SK-N-SH (cell line): ENCODE data around the gene USP34.

Experiments
- EP300 ChIP-seq, 2 experiments: IDR thresholded peaks; 2 replicates each; pipeline versions ENCODE4 v1.4.0 to v1.6.1; 2012; ENCODE audit warnings: borderline replicate concordance in 1 of 2, low read depth in 1 of 2, low read length in 1 of 2
- EZH2phosphoT487 ChIP-seq: fragments of 200-600 bp; sonication (generic); IDR thresholded peaks from 2 replicates; pipeline ENCODE4 v1.6.1; 2017; ENCODE audit warnings: low read depth, mixed run types, mild to moderate bottlenecking, antibody characterized with exemption, moderate library complexity, borderline replicate concordance
- MEF2A ChIP-seq: IDR thresholded peaks from 2 replicates; pipeline ENCODE4 v1.4.0; 2012; ENCODE audit warnings: low read depth, borderline replicate concordance
- NRF1 ChIP-seq: IDR thresholded peaks from 2 replicates; pipeline ENCODE4 v1.6.1; 2012; ENCODE audit warnings: low read depth, mild to moderate bottlenecking, low read length
- POLR2AphosphoS5 ChIP-seq: IDR thresholded peaks from 2 replicates; pipeline ENCODE4 v1.6.1; 2012; ENCODE audit warnings: low read depth, low read length
- RAD21 ChIP-seq: IDR thresholded peaks from 2 replicates; pipeline ENCODE4 v1.6.1; 2012; ENCODE audit warnings: mild to moderate bottlenecking, low read length
- RXRA ChIP-seq: IDR thresholded peaks from 2 replicates; pipeline ENCODE4 v1.4.0; 2012; ENCODE audit warnings: low read depth, mild to moderate bottlenecking, borderline replicate concordance
- SIN3A ChIP-seq: IDR thresholded peaks from 2 replicates; pipeline ENCODE4 v1.6.1; 2012; ENCODE audit warnings: low read depth, mild to moderate bottlenecking, low read length, moderate library complexity, borderline replicate concordance
- SMC3 ChIP-seq: IDR thresholded peaks from 2 replicates; pipeline ENCODE4 v1.6.1; 2012; ENCODE audit warnings: low read depth, low read length, improper control_type of control experiment
- TAF1 ChIP-seq: IDR thresholded peaks from 2 replicates; pipeline ENCODE4 v1.6.1; 2012; ENCODE audit warnings: low read depth, mild to moderate bottlenecking, low read length, moderate library complexity, borderline replicate concordance
- TF ChIP-seq, protein P1 (sequence below): fragments of 200-600 bp; sonication (generic); IDR thresholded peaks from 2 replicates; pipeline ENCODE4 v1.6.1; 2017; ENCODE audit warnings: antibody characterized with exemption, mild to moderate bottlenecking, moderate library complexity
- TF ChIP-seq, protein P2 (sequence below): fragments of 150-350 bp; IDR thresholded peaks from 2 replicates; pipeline ENCODE4 v1.6.1; 2017; ENCODE audit warnings: antibody characterized with exemption, low read length, low read depth, borderline replicate concordance
- TF ChIP-seq, protein P3 (sequence below): IDR thresholded peaks from 2 replicates; pipeline ENCODE4 v1.6.1; 2012; ENCODE audit warnings: mild to moderate bottlenecking, low read depth, low read length, moderate library complexity

DNA sequence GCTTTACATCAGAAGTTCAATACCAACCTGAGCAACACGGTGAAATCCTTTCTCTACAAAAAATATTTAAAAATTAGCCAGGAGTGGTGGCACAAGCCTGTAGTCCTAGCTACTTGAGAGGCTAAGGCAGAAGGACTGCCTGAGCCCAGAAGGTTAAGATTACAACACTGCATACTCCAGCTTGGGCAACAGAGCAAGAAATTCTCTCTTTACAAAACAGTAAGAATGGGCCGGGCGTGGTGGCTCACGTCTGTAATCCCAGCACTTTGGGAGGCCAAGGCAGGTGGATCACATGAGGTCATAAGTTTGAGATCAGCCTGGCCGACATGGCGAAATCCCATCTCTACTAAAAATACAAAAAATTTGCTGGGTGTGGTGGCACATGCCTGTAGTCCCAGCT is 113.2 kb downstream of the USP34 start:
- TF ChIP-seq, protein P1, sequence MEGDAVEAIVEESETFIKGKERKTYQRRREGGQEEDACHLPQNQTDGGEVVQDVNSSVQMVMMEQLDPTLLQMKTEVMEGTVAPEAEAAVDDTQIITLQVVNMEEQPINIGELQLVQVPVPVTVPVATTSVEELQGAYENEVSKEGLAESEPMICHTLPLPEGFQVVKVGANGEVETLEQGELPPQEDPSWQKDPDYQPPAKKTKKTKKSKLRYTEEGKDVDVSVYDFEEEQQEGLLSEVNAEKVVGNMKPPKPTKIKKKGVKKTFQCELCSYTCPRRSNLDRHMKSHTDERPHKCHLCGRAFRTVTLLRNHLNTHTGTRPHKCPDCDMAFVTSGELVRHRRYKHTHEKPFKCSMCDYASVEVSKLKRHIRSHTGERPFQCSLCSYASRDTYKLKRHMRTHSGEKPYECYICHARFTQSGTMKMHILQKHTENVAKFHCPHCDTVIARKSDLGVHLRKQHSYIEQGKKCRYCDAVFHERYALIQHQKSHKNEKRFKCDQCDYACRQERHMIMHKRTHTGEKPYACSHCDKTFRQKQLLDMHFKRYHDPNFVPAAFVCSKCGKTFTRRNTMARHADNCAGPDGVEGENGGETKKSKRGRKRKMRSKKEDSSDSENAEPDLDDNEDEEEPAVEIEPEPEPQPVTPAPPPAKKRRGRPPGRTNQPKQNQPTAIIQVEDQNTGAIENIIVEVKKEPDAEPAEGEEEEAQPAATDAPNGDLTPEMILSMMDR: no peak
- TF ChIP-seq TAF1 (no peak), SMC3 (no peak), RAD21 (no peak), EZH2phosphoT487 (no peak), NRF1 (no peak), POLR2AphosphoS5 (no peak), RXRA (no peak), SIN3A (no peak), MEF2A (no peak), EP300 (IDR thresholded peaks at IDR 0.05; ENCODE audit: borderline replicate concordance in 1 of 2, low read depth in 1 of 2, low read length in 1 of 2) (no peak)
- TF ChIP-seq, protein P2, sequence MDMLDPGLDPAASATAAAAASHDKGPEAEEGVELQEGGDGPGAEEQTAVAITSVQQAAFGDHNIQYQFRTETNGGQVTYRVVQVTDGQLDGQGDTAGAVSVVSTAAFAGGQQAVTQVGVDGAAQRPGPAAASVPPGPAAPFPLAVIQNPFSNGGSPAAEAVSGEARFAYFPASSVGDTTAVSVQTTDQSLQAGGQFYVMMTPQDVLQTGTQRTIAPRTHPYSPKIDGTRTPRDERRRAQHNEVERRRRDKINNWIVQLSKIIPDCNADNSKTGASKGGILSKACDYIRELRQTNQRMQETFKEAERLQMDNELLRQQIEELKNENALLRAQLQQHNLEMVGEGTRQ: no peak
- TF ChIP-seq, protein P3, sequence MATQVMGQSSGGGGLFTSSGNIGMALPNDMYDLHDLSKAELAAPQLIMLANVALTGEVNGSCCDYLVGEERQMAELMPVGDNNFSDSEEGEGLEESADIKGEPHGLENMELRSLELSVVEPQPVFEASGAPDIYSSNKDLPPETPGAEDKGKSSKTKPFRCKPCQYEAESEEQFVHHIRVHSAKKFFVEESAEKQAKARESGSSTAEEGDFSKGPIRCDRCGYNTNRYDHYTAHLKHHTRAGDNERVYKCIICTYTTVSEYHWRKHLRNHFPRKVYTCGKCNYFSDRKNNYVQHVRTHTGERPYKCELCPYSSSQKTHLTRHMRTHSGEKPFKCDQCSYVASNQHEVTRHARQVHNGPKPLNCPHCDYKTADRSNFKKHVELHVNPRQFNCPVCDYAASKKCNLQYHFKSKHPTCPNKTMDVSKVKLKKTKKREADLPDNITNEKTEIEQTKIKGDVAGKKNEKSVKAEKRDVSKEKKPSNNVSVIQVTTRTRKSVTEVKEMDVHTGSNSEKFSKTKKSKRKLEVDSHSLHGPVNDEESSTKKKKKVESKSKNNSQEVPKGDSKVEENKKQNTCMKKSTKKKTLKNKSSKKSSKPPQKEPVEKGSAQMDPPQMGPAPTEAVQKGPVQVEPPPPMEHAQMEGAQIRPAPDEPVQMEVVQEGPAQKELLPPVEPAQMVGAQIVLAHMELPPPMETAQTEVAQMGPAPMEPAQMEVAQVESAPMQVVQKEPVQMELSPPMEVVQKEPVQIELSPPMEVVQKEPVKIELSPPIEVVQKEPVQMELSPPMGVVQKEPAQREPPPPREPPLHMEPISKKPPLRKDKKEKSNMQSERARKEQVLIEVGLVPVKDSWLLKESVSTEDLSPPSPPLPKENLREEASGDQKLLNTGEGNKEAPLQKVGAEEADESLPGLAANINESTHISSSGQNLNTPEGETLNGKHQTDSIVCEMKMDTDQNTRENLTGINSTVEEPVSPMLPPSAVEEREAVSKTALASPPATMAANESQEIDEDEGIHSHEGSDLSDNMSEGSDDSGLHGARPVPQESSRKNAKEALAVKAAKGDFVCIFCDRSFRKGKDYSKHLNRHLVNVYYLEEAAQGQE: no peak
